ENCODE measurements around the gene TMEM91. TPM values are rescaled to one million over a fixed set of nuclear protein-coding genes. Genes with fewer than 3 reads are reported as not detected.
"Not testable (repeated sequence)": the region's sequence is repeated elsewhere in the genome, so short reads cannot be mapped to it uniquely, and the experiment has no call there.

The TMEM91 gene
- total RNA-seq, 4 donors from 2014 or later, result 5.0 to 14.9 (median 9.0) TPM

- Histone ChIP-seq H3K4me1 (peaks cover 35 to 81% of the 10 kb centered on the region in 2 donors), H3K27me3 (no peaks in the 10 kb centered on the region), H3K4me3 (replicated peaks in 1 of 3) (no peak overlapping the region), H3K9me3 (no peaks in the 10 kb centered on the region), H3K36me3 (peaks cover 3% of the 10 kb centered on the region in 2 donors), H3K27ac (no peak overlapping the region)
- no peak for DNase-seq
- no peak for TF ChIP-seq POLR2A (IDR thresholded peaks at IDR 0.05)
- TF ChIP-seq CTCF (IDR thresholded peaks at IDR 0.05), result no peak
- intact Hi-C loops (cut with DNase I), result no loop called here
- WGBS, 2 donors, result 88 to 89% methylated on average over 3 to 6 of the region's 6 CpGs
These were observed 29.4 kb downstream of the TMEM91 start for GRCh38 chr19:41405776-41406175.

GRCh38 chr19:41407271-41407670 is 30.9 kb downstream of the TMEM91 start:
- DNase-seq, result peak; percentile 59 to 69
- Histone ChIP-seq H3K36me3 (peaks cover 6 to 8% of the 10 kb centered on the region in 2 donors), H3K27ac (peak overlapping the region; percentile 53 to 72 (median 70)), H3K27me3 (no peaks in the 10 kb centered on the region), H3K4me1 (peaks cover 35 to 92% of the 10 kb centered on the region in 2 donors), H3K9me3 (no peaks in the 10 kb centered on the region), H3K4me3 (replicated peaks in 1 of 3) (no peak overlapping the region)
- WGBS, 2 donors, result 7 to 11% methylated on average over 4 of the region's 4 CpGs
- TF ChIP-seq CTCF (IDR thresholded peaks at IDR 0.05) (no peak), POLR2A (IDR thresholded peaks at IDR 0.05) (no peak)
- intact Hi-C loops (cut with DNase I), result no loop called here

- DNase-seq, result no peak
- 56 to 85% methylated on average over 4 of the region's 4 CpGs for WGBS, 2 donors
- Histone ChIP-seq H3K27ac (peak overlapping the region; percentile 57 to 72 (median 70)), H3K27me3 (no peaks in the 10 kb centered on the region), H3K4me3 (replicated peaks in 1 of 3) (no peak overlapping the region), H3K4me1 (peaks cover 31 to 82% of the 10 kb centered on the region in 2 donors), H3K9me3 (no peaks in the 10 kb centered on the region), H3K36me3 (peaks cover 6 to 8% of the 10 kb centered on the region in 2 donors)
- no peak for TF ChIP-seq CTCF (IDR thresholded peaks at IDR 0.05)
- no peak for TF ChIP-seq POLR2A (IDR thresholded peaks at IDR 0.05)
- intact Hi-C loops (cut with DNase I), result no loop called here
These were observed 31.9 kb downstream of the TMEM91 start for GRCh38 chr19:41408256-41408655.

- H3K4me3 ChIP-seq (replicated peaks in 1 of 3); DNase-seq; intact Hi-C loops (cut with DNase I); H3K9me3 ChIP-seq; H3K27me3 ChIP-seq: not testable (repeated sequence)
- H3K36me3 ChIP-seq, result peaks cover 6 to 10% of the 10 kb centered on the region in 2 donors
- 90 to 92% methylated on average over 5 of the region's 5 CpGs for WGBS, 2 donors
- peaks cover 27 to 78% of the 10 kb centered on the region in 2 donors for H3K4me1 ChIP-seq
- H3K27ac ChIP-seq, result peak overlapping the region; percentile 57 to 72 (median 70)
These were observed 32.5 kb downstream of the TMEM91 start for GRCh38 chr19:41408846-41409245.

GRCh38 chr19:41409288-41409687 is 33.0 kb downstream of the TMEM91 start:
- Histone ChIP-seq H3K27ac (peak overlapping the region; percentile 57 to 72 (median 70)), H3K4me1 (peaks cover 27 to 77% of the 10 kb centered on the region in 2 donors), H3K36me3 (peaks cover 6 to 13% of the 10 kb centered on the region in 2 donors), H3K9me3 (no peaks in the 10 kb centered on the region), H3K27me3 (no peaks in the 10 kb centered on the region), H3K4me3 (replicated peaks in 1 of 3) (no peak overlapping the region)
- TF ChIP-seq CTCF (IDR thresholded peaks at IDR 0.05), result no peak
- TF ChIP-seq POLR2A (IDR thresholded peaks at IDR 0.05), result no peak
- peak; percentile 80 to 86 for DNase-seq
- intact Hi-C loops (cut with DNase I), result no loop called here
- WGBS, 2 donors, result 49 to 50% methylated on average over 4 of the region's 4 CpGs
